IPS DF 19.7 (cell line): ENCODE results near the gene ALDOA.

Source experiments
- DNase-seq: peaks from one replicate; pipeline ENCODE4 v3.0.0-alpha.2; 2013; ENCODE audit warnings: low read depth, low spot score

ALDOA gene

DNA sequence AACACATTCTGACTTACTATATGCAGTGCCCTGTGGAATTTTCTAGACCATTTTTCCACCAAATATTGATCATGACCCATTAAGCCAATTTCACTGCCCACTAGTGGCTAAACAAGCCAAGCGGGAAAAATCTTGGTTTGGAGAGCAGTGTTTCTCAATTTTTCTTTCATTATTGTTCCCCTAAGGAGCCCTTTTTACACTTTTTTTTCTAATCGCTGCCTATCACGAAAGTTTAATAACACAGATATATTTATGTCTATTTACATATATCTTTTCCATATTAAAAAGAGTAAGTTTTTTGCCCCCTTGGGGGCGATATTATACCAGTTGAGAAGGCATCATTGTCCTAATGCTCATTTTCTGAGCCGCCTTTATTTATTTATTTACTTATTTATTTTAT lies 23.7 kb upstream of the ALDOA start:
- no peak for DNase-seq

DNA sequence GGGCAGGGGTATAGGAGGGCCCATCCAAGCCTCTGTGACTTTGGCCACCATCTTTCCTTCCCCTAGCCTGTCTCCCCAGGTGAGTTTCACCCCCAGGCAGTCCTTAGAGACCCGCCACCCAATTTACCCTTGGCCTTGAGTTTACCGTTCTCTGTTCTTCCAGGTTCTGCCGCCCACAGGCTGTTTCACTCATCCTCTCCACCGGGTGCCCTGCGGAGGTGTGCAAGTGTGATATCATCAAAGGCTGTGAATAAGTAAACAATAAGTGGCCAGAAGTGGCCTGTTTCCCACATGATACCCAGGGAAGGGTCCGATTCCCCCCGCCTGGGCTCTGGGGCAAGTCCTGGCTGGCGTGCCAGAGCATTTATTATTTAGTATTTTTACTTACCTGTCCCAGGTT lies 19.4 kb upstream of the ALDOA start:
- no peak for DNase-seq

DNA sequence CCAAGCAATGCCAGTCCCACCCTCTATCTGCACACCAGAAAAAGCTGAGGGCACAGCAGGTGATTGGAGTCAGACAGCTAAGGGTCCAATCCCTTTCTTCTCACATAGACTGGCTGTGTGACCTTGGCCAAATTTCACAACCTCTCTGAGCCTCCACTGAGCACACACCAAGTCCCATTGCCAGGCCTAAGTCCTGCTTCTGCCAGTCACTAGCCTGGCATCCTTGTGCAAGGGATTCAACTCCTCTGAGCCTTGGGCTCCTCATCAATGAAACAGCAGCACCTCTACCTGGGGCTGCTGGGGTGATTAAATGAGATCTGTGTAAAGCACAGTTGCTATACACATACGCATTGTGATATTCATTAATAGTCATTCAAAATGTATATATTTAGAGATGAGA lies 19.0 kb upstream of the ALDOA start:
- no peak for DNase-seq

DNA sequence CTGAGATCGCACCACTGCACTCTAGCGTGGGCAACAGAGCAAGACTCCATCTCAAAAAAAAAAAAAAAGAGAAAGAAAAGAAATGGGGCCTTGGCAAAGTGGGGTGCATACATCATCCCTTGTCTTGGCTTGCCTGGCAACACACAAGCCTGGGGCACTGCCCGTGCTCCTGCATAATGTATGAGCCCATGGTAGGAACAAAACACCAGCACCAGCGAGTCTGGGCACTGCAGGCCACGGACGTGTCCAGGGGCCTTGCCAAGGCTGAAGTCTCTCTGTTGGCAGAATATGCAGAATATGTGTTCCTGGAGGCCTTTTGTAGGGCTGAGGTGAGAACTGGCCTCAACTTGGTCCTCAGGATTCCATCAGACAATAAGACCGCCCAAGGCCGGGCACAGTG lies 15.7 kb upstream of the ALDOA start:
- no peak for DNase-seq

DNA sequence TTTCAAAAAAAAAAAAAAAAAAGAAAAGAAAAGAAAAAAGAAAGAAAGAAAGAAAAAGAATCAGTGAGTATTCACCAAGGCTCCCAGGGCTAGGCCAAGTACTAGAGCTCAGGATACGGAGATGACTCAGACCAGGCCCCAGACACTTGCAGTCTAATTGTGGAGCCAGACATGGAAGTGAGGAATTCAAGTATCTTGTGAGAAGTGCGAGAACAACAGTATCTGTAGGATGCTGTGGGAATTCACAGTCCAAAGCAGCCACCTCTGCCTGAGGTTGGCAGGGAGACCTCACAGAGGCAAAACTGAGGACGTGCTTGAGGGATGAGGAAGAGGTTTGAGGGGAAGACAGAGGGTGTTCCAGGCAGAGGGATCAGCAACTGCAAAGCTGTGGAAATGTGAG lies 14.0 kb upstream of the ALDOA start:
- no peak for DNase-seq

DNA sequence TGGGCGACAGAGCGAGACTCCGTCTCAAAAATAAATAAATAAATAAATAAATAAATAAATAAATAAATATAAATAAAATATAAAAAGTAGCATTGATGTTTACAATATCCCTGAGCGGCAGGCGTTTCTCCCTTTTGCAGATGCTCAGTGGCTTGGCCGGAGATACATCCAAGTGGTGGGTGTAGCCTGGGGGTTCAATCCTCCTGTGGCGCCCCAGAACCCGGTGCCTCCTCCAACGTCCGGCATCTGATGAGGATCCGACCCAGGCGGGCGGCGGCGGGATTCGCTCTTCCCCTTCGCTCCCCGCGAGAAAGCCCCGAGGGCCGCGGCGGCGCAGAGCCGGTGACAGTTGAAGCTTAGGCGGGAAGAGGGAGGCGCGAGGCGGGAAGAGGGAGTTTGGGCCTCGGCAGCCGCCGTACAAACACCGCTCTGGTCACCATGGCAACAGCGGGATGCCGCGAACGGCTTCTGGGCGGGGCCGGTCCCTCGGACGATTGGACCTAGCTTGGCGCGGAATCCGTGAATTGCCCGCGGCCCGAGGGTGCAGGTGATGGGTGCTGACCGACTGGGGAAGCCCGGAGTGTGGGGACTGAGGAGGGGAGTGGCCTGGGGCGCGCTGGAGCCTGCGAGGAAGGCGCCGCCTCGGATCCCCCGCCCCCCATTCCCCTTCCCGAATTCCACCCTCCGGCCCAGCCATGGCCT lies 12.7 kb upstream of the ALDOA start:
- no peak for DNase-seq

DNA sequence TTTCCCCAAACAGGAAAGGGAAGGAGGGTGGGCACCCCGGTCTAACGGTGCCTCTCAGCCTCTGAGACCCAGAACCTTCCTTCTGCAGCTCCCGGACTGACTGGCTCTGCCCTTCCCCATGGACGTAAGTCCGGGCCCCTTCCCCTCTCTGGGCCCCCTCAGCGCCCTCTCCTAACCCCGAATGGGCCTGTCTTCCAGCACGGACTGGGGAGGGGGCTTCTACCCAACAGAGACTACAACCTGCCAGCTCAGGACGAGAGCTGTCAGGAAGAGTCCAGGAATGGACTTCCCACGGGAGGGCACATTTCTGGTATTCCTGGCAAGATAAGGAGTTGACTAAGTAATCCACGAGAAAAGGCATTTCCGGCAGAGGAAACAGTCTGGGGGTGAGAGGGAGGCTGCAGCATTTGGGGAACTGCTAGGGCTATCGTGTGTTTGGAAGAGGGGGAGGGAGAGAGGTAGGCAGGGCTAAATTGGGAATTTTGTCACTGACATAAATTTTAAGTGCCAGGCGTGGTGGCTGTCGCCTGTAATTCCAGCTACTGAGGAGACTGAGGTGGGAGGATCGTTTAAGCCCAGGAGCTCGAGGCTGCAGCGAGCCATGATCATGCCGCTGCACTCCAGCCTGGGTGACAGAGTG lies 12.1 kb upstream of the ALDOA start:
- no peak for DNase-seq

DNA sequence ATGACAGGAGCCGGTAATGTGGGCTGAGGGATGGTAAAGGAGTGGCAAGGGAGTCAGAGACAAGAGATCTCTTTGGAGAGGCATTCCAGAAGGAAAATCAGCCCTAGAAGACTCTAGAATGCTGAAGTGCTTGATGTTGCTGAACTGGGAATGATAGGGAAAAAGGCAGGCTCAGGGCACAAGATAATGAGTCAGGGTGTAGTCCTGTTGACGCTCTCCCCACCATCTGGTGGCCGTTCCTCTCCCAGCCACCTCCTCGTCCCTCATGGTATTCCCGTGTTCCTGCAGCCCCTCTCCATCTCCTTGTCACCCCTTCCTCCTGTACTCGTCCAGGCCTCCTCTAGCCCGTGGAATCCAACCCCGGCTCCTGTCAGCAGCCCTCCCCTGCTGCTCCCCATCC lies 11.1 kb upstream of the ALDOA start:
- DNase-seq, result no peak

DNA sequence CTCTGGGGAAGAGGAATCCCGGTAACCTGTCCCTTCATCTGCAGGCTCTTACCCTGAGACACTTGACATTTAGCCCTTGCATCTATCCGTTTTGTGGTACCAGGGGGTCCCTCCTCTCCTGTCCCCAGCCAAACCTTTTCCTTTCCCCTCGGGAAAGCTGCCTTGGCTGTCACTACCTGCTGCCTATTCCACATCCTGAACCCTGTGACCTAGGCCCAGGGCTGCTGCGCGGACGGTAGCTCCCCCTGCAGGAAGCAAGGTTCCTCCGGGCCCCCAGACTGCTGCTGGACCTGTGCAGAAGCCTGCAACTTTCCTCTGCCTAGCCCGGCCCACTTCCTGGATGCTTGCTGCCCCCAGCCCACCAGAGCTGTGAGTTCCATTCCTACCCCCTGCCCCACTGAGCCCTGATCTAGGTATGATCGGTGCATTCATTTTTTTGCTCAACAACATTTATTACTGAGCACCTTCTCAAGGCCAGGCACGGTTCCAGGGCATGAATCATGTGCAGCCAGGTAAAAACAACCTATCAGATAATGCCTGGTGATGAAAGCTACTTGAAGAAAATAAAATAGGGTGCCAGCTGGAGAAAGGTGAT lies 10.5 kb upstream of the ALDOA start:
- DNase-seq, result no peak

DNA sequence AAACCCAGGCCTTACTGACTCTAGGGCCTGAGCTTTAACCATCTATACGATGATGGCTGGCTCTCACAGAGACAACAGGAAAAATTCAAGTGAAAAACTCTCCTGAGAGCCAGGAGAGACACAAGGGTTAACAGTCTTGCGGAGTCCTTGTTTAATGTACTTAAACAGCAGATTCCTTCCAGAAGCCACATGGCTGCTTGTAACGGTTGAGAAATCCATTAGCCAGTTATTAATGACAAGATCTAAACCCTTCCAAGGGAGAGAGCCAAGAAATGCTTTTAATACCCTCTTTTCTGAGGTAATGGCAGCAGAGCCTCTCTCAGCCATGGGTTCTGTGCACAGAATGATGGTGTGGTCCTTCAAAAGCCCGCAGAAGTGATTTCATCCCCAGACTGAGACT lies 5.2 kb upstream of the ALDOA start:
- DNase-seq, result no peak

DNA sequence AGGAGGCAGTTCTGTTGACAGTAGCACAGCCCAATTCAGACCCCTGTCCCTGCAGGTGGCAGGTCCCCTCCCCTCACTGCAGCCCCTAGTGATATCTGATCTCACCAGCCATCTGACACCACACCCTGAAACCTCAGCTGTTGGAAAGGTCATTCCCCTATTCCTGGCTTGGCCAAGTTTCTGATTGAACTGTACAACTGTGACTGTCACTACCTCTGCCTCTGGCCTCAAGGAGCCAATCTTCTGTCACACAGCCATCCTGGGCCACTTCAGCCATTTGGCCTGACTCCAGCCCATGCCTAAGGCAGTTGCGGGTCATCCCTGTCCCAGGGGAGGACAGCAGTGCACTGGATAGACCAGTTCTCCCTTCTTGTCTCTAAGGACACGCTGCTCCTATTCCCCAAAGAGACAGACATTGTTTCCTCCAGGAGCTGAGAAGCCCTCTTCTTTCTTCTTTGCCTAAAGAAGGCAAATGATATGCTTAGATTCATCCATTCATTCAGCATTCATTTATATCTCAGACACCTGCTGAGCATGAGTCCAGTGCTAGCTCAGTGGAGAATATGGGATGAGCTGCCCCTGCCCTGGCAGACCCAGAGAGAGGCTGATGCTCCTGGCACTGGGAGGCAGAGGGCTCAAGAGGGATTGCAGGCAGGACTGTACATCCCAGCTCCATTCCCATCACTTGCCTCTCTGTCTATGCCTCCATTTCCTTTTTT lies 4.6 kb upstream of the ALDOA start:
- DNase-seq, result no peak

DNA sequence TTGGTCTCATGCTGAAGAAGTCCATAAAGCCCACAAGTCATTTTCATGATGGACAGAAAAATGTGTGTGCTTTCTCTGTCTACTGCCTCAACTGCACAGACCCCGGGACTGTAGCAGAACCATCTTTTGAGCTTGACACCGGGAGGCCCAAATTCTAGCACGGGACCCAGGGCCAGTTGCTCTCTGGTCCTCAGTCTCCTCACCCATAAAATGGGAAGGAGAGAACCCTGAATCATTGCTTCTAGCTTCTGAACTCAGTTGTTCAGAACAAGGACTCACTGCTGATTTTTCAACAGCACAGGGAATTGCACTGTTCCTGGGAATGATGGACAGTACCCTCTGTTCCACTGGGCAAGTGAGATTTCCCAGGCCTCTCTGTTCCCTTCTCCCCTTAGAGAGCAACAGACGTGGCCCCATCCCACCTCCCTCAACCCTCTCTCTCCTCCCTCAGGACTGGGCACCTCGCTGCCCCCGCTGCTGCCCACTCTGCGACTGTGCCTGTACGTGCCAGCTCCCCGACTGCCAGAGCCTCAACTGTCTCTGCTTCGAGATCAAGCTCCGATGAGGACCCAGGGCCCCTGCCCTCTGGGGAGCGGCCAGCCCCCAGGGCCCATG lies 2.2 kb upstream of the ALDOA start:
- no peak for DNase-seq

DNA sequence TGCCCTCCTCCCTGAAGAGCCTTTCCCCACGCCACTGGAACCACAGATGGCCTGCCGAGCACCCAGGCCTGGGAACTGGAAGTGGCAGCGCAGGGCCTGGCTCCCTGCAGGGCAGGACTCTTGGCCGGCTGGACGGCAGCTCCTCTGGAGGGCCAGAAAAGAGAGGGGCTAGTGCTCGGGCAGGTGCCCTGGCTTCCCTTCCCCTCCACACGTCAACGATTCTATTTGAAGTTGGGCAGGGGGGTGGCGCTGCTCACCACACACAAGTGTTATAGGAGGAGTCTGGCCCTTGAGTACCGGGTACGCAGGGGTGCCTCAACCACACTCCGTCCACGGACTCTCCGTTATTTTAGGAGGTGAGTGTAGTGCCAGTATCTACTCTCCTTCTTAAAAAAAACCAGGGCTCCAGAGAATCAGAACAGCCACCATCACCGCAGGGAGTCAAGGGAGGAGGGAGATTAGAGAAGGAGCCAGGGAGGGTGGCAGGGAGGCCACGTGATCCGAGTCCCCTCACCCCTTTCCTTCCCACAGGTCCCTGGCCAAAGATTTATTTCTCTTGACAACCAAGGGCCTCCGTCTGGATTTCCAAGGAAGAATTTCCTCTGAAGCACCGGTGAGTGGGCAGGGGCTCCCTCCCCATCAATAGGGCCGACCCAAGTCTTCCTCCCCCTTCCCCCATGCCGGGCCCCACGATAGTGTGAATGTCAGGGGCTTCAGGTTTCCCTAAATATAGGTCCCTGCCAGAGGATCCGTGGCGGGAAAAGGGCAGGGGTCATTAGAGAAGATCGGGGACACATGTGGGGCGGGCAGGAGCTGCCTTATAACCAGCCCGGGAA lies 1.4 kb upstream of the ALDOA start:
- no peak for DNase-seq

DNA sequence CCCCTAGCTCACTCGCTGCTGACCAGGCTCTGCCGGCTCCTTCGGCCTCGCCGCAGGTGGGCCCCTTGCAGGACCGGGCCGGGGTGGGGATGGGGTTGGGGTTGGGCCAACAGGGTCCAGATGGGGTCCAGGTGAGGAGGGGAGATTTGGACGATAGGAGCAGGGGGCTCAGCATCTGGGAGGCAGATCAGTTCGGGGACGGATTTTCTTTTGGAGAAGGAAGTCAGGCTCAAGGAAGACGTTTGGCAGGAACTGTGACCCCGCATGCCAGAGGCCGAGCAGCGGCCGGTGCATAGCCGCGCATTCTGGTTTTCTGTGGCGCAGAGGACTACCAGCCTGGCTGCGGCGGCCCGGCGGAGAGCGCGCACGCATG lies 845 bp upstream of the ALDOA start:
- no peak for DNase-seq

DNA sequence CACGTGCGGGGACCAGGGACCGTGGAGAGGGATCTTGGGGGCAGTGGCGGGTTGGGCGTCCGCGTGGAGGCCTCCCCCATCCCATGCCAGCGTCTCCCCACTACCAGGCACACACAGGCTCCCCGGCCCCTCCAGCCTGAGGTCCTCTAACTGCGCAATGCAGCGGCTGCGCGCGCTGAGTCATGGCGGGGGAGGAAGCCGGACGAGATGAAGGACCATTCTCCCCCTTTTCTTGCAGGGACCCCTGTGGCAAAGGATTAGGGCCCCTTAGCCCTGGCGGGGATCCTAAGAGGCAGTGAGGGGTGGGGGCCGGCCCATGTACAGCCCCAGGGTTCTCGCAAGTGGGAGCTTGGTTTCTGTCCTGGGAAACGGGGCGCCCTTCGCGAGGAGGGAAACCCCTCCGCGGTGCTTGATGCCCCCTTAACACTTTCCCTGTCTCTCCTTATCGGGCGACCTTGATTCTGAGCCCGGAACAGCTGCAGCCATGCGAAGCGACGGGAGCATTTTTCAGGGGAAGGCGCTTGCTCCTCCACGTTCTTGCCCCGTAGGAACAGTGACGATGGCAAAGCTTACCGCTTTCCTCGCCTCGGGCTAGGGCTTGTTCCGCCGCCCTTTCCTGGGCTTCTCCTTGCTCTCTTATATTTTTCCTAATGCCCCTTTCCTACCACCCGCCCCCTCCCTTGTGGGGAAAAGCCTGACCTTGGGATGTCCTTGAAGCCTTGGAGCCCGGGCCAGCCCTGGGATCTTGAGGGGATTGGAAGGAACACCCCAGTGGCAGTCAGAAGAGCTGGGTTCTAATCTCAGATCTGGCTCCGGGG lies 592 bp downstream of the ALDOA start:
- no peak for DNase-seq

DNA sequence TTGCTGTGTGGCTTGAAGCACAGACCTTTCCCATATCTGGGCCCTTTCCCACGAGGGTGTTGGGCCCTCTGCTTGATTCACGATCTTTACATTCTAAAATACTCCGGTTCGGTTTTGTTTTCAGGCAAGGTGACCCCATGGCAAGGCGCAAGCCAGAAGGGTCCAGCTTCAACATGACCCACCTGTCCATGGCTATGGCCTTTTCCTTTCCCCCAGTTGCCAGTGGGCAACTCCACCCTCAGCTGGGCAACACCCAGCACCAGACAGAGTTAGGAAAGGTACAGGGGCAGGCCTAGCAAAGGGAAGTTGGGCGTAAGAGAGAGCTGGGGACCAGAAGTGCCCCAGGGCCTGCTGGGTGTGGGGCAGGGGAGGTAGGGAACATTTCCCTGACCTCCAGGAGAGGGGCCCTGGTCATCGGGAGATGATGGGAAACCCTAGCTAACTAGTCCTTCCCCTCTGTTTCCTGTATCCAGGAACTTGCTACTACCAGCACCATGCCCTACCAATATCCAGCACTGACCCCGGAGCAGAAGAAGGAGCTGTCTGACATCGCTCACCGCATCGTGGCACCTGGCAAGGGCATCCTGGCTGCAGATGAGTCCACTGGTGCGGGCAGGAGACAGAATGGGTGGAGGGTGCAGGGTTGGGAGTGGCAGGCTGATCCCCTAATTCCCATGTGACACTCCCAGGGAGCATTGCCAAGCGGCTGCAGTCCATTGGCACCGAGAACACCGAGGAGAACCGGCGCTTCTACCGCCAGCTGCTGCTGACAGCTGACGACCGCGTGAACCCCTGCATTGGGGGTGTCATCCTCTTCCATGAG lies 1.4 kb downstream of the ALDOA start:
- no peak for DNase-seq

DNA sequence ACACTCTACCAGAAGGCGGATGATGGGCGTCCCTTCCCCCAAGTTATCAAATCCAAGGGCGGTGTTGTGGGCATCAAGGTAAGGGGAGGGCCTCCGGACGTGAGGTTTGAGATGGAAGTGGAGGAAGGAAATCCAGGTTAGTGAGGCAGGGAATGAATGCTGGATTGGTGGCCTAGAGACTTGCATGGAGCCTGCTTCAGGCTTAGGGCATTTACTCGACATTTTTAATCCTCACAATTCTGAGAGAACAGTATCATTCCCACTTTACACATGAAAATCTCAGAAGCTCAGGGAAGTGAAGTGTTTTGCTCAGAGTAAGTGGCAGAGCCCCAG lies 2.0 kb downstream of the ALDOA start:
- no peak for DNase-seq

DNA sequence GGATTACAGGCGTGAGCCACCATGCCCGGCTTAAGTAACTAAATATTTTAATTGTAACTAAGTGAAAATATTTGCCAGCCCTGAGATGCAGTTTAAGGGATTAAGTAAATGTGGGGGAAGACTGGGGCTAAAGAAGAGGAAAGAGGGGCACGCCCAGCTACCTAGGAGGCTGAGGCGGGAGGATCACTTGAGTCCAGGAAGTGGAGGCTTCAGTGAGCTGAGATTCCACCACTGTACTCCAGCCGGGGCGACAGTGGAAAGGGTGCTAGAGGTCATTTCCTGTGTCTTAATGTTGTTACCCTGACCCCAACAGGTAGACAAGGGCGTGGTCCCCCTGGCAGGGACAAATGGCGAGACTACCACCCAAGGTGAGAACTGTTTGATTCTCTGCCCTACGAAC lies 2.8 kb downstream of the ALDOA start:
- DNase-seq, result no peak

DNA sequence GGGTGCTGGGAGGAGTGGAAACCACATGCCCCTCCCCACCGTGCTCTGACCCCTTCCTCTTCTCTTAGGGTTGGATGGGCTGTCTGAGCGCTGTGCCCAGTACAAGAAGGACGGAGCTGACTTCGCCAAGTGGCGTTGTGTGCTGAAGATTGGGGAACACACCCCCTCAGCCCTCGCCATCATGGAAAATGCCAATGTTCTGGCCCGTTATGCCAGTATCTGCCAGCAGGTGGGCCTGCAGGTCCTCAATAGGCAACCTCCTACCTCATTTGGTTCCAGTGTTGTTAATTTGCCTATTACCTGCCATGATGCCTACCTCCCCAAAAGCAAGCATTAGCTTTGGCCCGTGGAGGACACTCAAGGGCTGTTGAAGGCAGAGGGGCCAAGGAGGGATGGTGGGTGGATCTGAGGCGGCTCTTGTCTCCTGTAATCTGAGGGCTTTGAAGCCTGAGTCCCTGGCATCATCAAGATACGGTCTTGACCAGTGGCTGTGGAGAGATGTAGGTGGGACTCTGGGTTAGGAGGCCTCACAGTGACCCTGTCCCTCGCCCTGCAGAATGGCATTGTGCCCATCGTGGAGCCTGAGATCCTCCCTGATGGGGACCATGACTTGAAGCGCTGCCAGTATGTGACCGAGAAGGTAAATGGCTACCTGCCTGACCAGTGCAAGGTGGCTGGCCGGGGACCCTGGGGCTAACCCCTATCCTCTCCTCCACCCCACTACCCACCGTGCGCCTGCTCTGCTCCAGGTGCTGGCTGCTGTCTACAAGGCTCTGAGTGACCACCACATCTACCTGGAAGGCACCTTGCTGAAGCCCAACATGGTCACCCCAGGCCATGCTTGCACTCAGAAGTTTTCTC lies 3.4 kb downstream of the ALDOA start:
- no peak for DNase-seq
